Skeletal muscle tissue (tissue), 4 donors: Measurements from ENCODE around the gene NPHP4. TPM values are rescaled to one million over a fixed set of nuclear protein-coding genes. Genes with fewer than 3 reads are reported as not detected.

ENCODE experiments used
- H3K27ac ChIP-seq: one replicate; pipeline ENCODE4 v1.7.0; 2013; ENCODE audit warnings: mild to moderate bottlenecking, low read depth, low read length, inconsistent platforms
- H3K27me3 ChIP-seq, 3 donors: one replicate each; pipeline ENCODE4 v1.7.0; 2013; ENCODE audit warnings: low read length in 3 of 3; ENCODE audit not compliant: control insufficient read depth in 3 of 3, insufficient read depth in 3 of 3
- H3K36me3 ChIP-seq, 3 donors: one replicate each; pipeline ENCODE4 v1.7.0; 2013; ENCODE audit warnings: low read length in 3 of 3; ENCODE audit not compliant: control insufficient read depth in 3 of 3, insufficient read depth in 3 of 3
- H3K4me1 ChIP-seq, 3 donors: one replicate each; pipeline ENCODE4 v1.7.0; 2013; ENCODE audit warnings: low read length in 3 of 3, mild to moderate bottlenecking in 3 of 3; ENCODE audit not compliant: control insufficient read depth in 3 of 3, insufficient read depth in 3 of 3
- H3K4me3 ChIP-seq, 3 donors: one replicate each; pipeline ENCODE4 v1.7.0; 2013; ENCODE audit warnings: low read length in 3 of 3
- H3K9ac ChIP-seq, 3 donors: one replicate each; pipeline ENCODE4 v1.7.0; 2013; ENCODE audit warnings: low read length in 3 of 3, mild to moderate bottlenecking in 3 of 3, moderate library complexity in 2 of 3, low read depth in 1 of 3
- H3K9me3 ChIP-seq, 3 donors: one replicate each; pipeline ENCODE4 v1.7.0; 2013; ENCODE audit warnings: low read length in 3 of 3; ENCODE audit not compliant: control insufficient read depth in 3 of 3
- total RNA-seq: library from RNA; depleted of rRNA; stranded (reverse); fragments of >200 nt; gene quantifications from one replicate; pipeline ENCODE4 v1.2.3, GENCODE V29; 2014
- donor health status: Osteomylitis.

NPHP4 gene
- total RNA-seq, 1 donor from 2014 or later: 5.2 TPM

- Histone ChIP-seq H3K9ac (no peak overlapping the region), H3K36me3 (no peaks in the 10 kb centered on the region), H3K9me3 (no peaks in the 10 kb centered on the region), H3K4me1 (peaks cover 4 to 34% (median 24%) of the 10 kb centered on the region in 3 donors), H3K27ac (no peak overlapping the region), H3K27me3 (peaks cover 5% of the 10 kb centered on the region in 3 donors), H3K4me3 (no peak overlapping the region)
These were observed 6.1 kb upstream of the NPHP4 start for GRCh38 chr1:5998051-5998905.

DNA sequence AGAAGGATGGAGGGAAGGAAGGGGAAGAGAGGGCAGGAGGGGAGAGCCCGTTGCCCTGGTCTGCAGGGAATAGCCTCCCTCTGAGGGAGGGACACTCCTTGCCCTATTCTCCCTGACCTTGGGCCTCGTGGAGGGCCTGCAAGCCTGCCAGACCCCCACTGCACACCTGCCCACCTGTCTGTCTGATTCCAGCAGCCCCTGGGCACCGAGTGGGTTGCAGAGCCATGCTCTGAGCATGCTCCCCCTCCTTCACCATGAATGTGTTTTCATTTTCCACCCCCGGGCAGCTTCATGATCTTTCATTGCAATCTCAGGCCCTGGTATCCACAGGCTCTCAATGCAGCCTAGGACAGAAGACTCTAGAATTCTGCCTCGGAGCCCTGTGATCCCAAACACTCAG, 5.1 kb upstream of the NPHP4 start:
- H3K4me1 ChIP-seq: peaks cover 6 to 29% (median 20%) of the 10 kb centered on the region in 3 donors

GRCh38 chr1:5996641-5997270, 4.5 kb upstream of the NPHP4 start:
- Histone ChIP-seq H3K9me3 (no peaks in the 10 kb centered on the region), H3K4me1 (peaks cover 6 to 23% (median 14%) of the 10 kb centered on the region in 3 donors), H3K27ac (no peak overlapping the region), H3K36me3 (no peaks in the 10 kb centered on the region), H3K27me3 (peaks cover 6 to 7% (median 6%) of the 10 kb centered on the region in 3 donors), H3K4me3 (no peak overlapping the region), H3K9ac (no peak overlapping the region)

More for the DNA sequence above, 5.1 kb upstream of the NPHP4 start:
- Histone ChIP-seq H3K9ac (no peak overlapping the region), H3K9me3 (no peaks in the 10 kb centered on the region), H3K36me3 (no peaks in the 10 kb centered on the region), H3K27me3 (peaks cover 6 to 7% (median 6%) of the 10 kb centered on the region in 3 donors), H3K27ac (no peak overlapping the region), H3K4me3 (no peak overlapping the region)

DNA sequence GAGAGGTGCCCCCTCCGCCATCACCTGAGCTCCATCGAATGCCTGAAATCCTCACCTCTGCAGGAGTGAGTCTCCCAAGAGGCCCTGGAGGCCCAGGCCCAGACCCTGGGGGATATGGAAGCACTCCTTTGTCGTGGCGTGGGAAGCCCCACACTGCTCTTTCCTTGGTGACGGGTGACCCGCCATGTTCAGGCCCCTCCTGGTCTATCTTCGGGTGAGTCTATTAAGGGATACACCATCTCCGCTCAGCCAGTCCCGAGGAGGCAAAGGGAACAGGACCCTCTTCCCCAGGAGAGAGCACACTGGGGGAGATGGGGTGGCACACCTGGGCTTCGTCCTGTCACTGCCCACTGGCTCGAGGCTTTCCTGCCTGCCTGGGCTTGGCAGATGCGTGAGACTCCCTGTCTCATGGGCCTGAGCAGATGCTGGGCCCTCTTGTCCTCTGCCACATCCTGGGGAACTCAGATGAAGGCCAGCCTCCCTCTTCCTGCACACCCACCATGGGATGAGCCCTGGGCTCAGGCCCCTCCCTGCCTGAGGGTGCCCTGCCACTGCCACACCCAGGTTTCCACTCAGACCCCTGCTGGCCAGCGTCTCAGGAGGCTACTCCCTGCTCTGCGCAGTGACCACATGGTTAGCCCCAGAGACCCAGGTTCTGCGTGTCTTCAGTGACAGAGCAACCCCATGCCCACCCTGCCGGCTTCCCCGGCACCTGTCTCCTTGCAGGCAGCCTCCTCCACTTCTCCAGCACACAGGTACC, 3.8 kb upstream of the NPHP4 start:
- Histone ChIP-seq H3K4me1 (peaks cover 9 to 20% (median 14%) of the 10 kb centered on the region in 3 donors), H3K9me3 (no peaks in the 10 kb centered on the region), H3K9ac (no peak overlapping the region), H3K27me3 (peaks cover 6 to 7% (median 6%) of the 10 kb centered on the region in 3 donors), H3K27ac (no peak overlapping the region), H3K4me3 (no peak overlapping the region), H3K36me3 (no peaks in the 10 kb centered on the region)

DNA sequence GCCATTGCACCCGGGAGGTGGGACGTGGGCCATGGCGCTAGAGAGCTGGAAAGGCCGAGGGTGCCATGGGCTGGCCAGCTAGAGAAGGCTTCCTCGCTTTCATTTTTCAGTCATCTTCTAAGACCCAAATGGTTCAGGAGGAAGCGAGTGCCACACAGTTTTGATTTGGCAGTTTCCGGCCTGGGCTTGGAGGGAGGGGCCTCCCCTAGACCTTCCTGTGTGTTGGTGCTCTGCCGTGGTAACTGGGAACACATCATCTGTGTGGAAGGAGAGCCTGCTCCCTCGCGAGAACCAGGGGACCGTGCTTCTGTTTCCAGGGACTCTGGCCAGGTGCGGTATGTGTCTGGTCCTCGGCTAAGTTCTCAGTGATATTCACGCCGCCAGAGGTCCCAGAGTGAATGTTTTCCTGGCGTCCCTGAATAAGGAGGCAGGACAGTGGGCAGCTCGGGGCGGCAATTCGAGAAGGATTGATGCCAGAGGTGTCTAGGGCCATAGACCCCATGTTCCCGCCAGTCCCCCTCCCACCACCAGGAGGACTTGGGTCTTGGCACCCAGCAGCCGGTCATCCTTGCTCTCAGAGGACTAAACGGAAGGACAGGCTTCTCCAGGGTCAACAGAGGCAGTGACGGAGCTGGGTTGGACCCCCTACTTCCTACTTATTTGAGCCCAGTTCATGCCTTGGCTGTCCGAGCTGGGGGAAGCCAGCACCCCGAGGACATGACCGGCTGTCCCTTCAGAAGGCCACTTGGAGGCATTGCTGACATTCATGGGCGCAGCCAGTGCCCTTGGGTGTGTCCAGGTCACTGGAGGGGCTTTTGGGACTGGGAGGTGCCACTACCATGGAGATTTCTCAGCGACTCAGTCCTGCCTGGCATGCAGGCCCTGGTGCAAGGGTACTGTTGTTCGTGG, 2.7 kb upstream of the NPHP4 start:
- no peak overlapping the region for H3K27ac ChIP-seq

DNA sequence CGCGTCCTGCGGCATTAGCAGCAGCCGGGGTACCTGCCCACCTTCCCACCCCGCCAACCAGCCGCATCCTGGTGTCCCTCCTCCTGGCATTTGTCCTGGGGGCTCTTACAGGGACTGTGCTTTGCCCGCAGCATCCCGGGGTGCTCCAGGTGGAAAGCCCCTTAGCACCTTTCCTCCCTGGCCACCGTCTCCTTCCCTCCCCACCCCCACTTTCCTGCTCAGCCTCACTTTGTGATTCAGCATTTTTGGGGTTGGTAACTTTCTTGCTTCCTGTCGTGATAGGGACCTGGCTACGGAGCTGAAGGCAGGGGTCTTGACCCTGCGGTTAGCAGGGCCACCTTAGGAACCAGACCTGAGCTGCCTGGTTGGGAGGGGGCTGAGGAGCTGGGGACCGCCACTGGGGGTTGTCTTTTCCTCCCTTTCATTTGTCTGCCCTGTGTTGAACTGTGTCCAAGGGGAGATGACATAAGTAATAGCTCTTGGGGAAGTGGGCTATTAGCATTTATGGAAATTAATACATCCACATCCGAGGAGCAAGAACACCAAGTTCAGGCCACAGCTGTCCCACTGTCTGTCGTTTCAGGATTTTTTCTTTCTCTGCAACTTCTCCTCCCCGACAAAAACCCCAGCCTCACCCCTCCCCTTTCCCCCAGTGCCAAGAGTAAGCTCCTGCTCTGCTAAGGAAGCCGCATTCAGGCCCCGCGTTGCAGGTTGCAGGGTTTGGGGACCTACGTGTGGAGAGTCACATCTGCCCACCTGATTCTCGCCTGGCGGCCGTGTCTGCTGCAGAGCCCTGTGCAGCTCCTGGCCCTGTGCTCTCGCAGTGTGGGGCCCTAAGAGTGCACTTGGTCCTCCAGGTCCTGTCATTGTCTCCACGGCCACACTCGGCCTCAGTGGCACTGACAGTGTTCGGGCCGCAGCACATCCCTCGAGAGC, 1.6 kb upstream of the NPHP4 start:
- Histone ChIP-seq H3K27me3 (peaks cover 6 to 7% (median 6%) of the 10 kb centered on the region in 3 donors), H3K36me3 (no peaks in the 10 kb centered on the region)

More for the DNA sequence above, 2.7 kb upstream of the NPHP4 start:
- no peak overlapping the region for H3K9ac ChIP-seq
- no peaks in the 10 kb centered on the region for H3K36me3 ChIP-seq
- H3K4me3 ChIP-seq: no peak overlapping the region
- H3K9me3 ChIP-seq: no peaks in the 10 kb centered on the region
- peaks cover 11 to 20% (median 19%) of the 10 kb centered on the region in 3 donors for H3K4me1 ChIP-seq
- peaks cover 6 to 7% (median 6%) of the 10 kb centered on the region in 3 donors for H3K27me3 ChIP-seq

GRCh38 chr1:5992814-5993555, 760 bp upstream of the NPHP4 start:
- Histone ChIP-seq H3K4me1 (peaks cover 11 to 20% (median 19%) of the 10 kb centered on the region in 3 donors), H3K27ac (no peak overlapping the region), H3K4me3 (peak overlapping the region; percentile 65 to 80 (median 72)), H3K9ac (peak overlapping the region in 1 of 3 donors; percentile 60), H3K27me3 (peaks cover 6 to 7% (median 6%) of the 10 kb centered on the region in 3 donors), H3K36me3 (no peaks in the 10 kb centered on the region), H3K9me3 (no peaks in the 10 kb centered on the region)

More for the DNA sequence above, 1.6 kb upstream of the NPHP4 start:
- no peaks in the 10 kb centered on the region for H3K9me3 ChIP-seq
- H3K27ac ChIP-seq: no peak overlapping the region
- H3K4me3 ChIP-seq: peak overlapping the region in 2 of 3 donors; percentile 72 to 80
- H3K9ac ChIP-seq: peak overlapping the region in 1 of 3 donors; percentile 60
- H3K4me1 ChIP-seq: peaks cover 11 to 20% (median 19%) of the 10 kb centered on the region in 3 donors

GRCh38 chr1:5991381-5992025, 722 bp downstream of the NPHP4 start:
- Histone ChIP-seq H3K9me3 (no peaks in the 10 kb centered on the region), H3K27ac (peak overlapping the region; percentile 79), H3K36me3 (no peaks in the 10 kb centered on the region), H3K27me3 (peaks cover 6 to 7% (median 6%) of the 10 kb centered on the region in 3 donors), H3K4me3 (peak overlapping the region; percentile 67 to 83 (median 80)), H3K9ac (peak overlapping the region; percentile 65 to 76 (median 70)), H3K4me1 (peaks cover 11 to 20% (median 19%) of the 10 kb centered on the region in 3 donors)
